Heart left ventricle (tissue), 16 donors: ENCODE results near the gene EFS. TPM values are rescaled to one million over a fixed set of nuclear protein-coding genes. Genes with fewer than 3 reads are reported as not detected.
"Not testable (repeated sequence)": the region's sequence is repeated elsewhere in the genome, so short reads cannot be mapped to it uniquely, and the experiment has no call there.

Source experiments
- ATAC-seq, 4 donors: fragments of 200-7000 bp; cut with Tn5 transposase; one replicate each; pipeline ENCODE4 v1.9.1; 2020 to 2022; ENCODE audit warnings: moderate library complexity in 4 of 4, mild to moderate bottlenecking in 3 of 4, moderate number of reproducible peaks in 1 of 4
- DNase-seq, 5 donors: peaks; one replicate each; pipeline ENCODE4 v3.0.0-alpha.2; 2020
- H3K27ac ChIP-seq, 12 donors: fragments of 200-600 bp; sonication (generic) in 4 of 12; one replicate each; pipeline versions ENCODE4 v1.5.0 to v1.8.0; 2016 to 2022; ENCODE audit warnings: mild to moderate bottlenecking in 2 of 12
- H3K27me3 ChIP-seq, 9 donors: fragments of 200-600 bp; sonication (generic) in 2 of 9; one replicate each; pipeline versions ENCODE4 v1.5.1 to v1.8.0; 2016 to 2022; ENCODE audit warnings: mild to moderate bottlenecking in 3 of 9
- H3K36me3 ChIP-seq, 9 donors: fragments of 200-600 bp; sonication (generic) in 2 of 9; one replicate each; pipeline versions ENCODE4 v1.5.0 to v1.8.0; 2018 to 2022; ENCODE audit warnings: mild to moderate bottlenecking in 2 of 9
- H3K4me1 ChIP-seq, 12 donors: fragments of 200-600 bp; sonication (generic) in 4 of 12; one replicate each; pipeline versions ENCODE4 v1.5.0 to v1.8.0; 2016 to 2022; ENCODE audit warnings: mild to moderate bottlenecking in 3 of 12
- H3K4me3 ChIP-seq, 12 donors: fragments of 200-600 bp; sonication (generic) in 4 of 12; one replicate each; pipeline versions ENCODE4 v1.5.0 to v1.8.0; 2017 to 2022; ENCODE audit warnings: mild to moderate bottlenecking in 9 of 12, moderate library complexity in 4 of 12
- H3K9me3 ChIP-seq, 12 donors: fragments of 200-600 bp; sonication (generic) in 4 of 12; one replicate each; pipeline versions ENCODE4 v1.5.0 to v1.8.0; 2016 to 2022; ENCODE audit warnings: mild to moderate bottlenecking in 1 of 12
- CTCF ChIP-seq, 12 donors: fragments of 200-600 bp; sonication (generic) in 4 of 12; IDR thresholded peaks; one replicate each; pipeline versions ENCODE4 v1.5.0 to v1.8.0; 2018 to 2022; ENCODE audit warnings: antibody characterized with exemption in 12 of 12, mild to moderate bottlenecking in 5 of 12
- POLR2A ChIP-seq, 2 donors: fragments of 450-650 bp; IDR thresholded peaks; one replicate each; pipeline ENCODE4 v1.6.1; 2017; ENCODE audit warnings: antibody characterized with exemption in 2 of 2, mild to moderate bottlenecking in 2 of 2, moderate library complexity in 2 of 2
- WGBS, 4 donors: extraction: QIAGEN DNeasy Blood & Tissue Kit in 2 of 4; methylation state at CpG; one replicate each; pipeline versions ENCODE4 v1.1.5 to v1.1.7; 2013 to 2018; 5-methylcytosine and 5-hydroxymethylcytosine counted together
- intact Hi-C, 10 donors: fragments of 100-400 bp; cut with DNase I; formaldehyde crosslinking; loops; one replicate each; pipeline versions ENCODE4 v1.11.1 to v1.14.2; 2022
- polyA plus RNA-seq, 2 donors: library from polyadenylated mRNA; stranded (reverse); fragments of 200-250 nt; gene quantifications; one replicate each; pipeline ENCODE4 v1.2.3, GENCODE V29; 2013
- total RNA-seq, 9 donors: library from RNA; depleted of rRNA in 2 of 9; stranded (reverse); fragments of >200 nt in 2 of 9; fragmentation: NEBNext Ultra II Directional in 3 of 9; extraction: Animal tissue kit (Norgen Biotek cat#: 25700) in 3 of 9; gene quantifications; one replicate each; pipeline versions ENCODE4 v1.1.0 to v1.2.4, GENCODE V29; 2016 to 2023
- donor health status: ischemic (EF 13 %, LVEDD 7.1; RV severe dilation, severe dysfunction).
- donor health status: healthy with polysubstance abuse.
- donor health status: DM: no; HTN: yes; CAD: no.
- donor health status: DM: no; HTN: no; CAD: no.
- donor health status: ischemic (EF 25% LVEDD 6.9; RV normal size, moderate dysfunction).
- donor health status: ischemic (EF 25% LVEDD 5.7; RV mildly dilated, moderate dysfunction).
- donor health status: healthy.
- donor health status: DM: yes; HTN: yes; CAD: no.
- donor health status: ischemic (EF 35%, LVEDD 5.7; RV mildly dilated, moderate dysfunction).
- donor health status: nonischemic (EF 11% LVEDD 7.7; RV severe dilation, severe dysfunction).
- donor health status: DM: yes; HTN: yes; CAD: no.
- donor health status: PGD.
- donor health status: ischemic (EF 29% LVEDD 5.4; RV normal size, mild dysfunction).
- donor health status: nonischemic (EF 23%, LVEDD 6.1; RV moderate dilation, normal function).

The EFS gene
- total and polyA plus RNA-seq, 11 donors, result 1.4 to 5.0 (median 2.3) TPM

- no peaks in the 10 kb centered on the region for H3K4me1 ChIP-seq
- no peaks in the 10 kb centered on the region for H3K9me3 ChIP-seq
- H3K27me3 ChIP-seq, result peaks cover 0 to 5% (median 0%) of the 10 kb centered on the region in 9 donors
- ATAC-seq, result no peak
- no peak for TF ChIP-seq POLR2A (IDR thresholded peaks at IDR 0.05)
- TF ChIP-seq CTCF (IDR thresholded peaks at IDR 0.05), result no peak
- intact Hi-C loops, result loop anchor here in 2 of 10 donors (10.0 kb wide), 2 partner anchors 56 to 124 kb away; no protein-coding TSS in a partner anchor
- 73 to 80% (median 78%) methylated on average over 7 to 8 of the region's 8 CpGs for WGBS, 4 donors
- peak overlapping the region in 1 of 12 donors; percentile 18 for H3K27ac ChIP-seq
- peak in 1 of 5 donors; percentile 10 for DNase-seq
- peaks cover 0 to 95% (median 58%) of the 10 kb centered on the region in 9 donors for H3K36me3 ChIP-seq
- H3K4me3 ChIP-seq, result no peak overlapping the region
Measured at GRCh38 chr14:23388996-23389395, 24.0 kb upstream of the EFS start.

GRCh38 chr14:23387916-23388882 is 23.2 kb upstream of the EFS start:
- TF ChIP-seq CTCF (IDR thresholded peaks at IDR 0.05) (no peak), POLR2A (IDR thresholded peaks at IDR 0.05) (no peak)
- intact Hi-C loops, result loop anchor here in 2 of 10 donors (10.0 kb wide), 2 partner anchors 57 to 123 kb away; no protein-coding TSS in a partner anchor
- peak in 3 of 4 donors; percentile 0 to 2 (median 2) for ATAC-seq
- 63 to 67% (median 65%) methylated on average over 26 of the region's 26 CpGs for WGBS, 4 donors
- peak in 2 of 5 donors; percentile 18 to 37 for DNase-seq
- Histone ChIP-seq H3K27me3 (peaks cover 0 to 5% (median 0%) of the 10 kb centered on the region in 9 donors), H3K27ac (peak overlapping the region in 1 of 12 donors; percentile 18), H3K36me3 (peaks cover 0 to 95% (median 61%) of the 10 kb centered on the region in 9 donors), H3K4me1 (no peaks in the 10 kb centered on the region), H3K4me3 (no peak overlapping the region), H3K9me3 (no peaks in the 10 kb centered on the region)

- intact Hi-C loops, result loop anchor here in 2 of 10 donors (10.0 kb wide), 2 partner anchors 58 to 122 kb away; no protein-coding TSS in a partner anchor
- Histone ChIP-seq H3K27ac (no peak overlapping the region), H3K27me3 (peaks cover 0 to 4% (median 0%) of the 10 kb centered on the region in 9 donors), H3K4me1 (no peaks in the 10 kb centered on the region), H3K4me3 (no peak overlapping the region), H3K9me3 (no peaks in the 10 kb centered on the region), H3K36me3 (peaks cover 0 to 95% (median 63%) of the 10 kb centered on the region in 9 donors)
- DNase-seq (no peak), ATAC-seq (no peak)
- 70 to 83% (median 75%) methylated on average over 1 of the region's 1 CpG for WGBS, 4 donors
- TF ChIP-seq CTCF (IDR thresholded peaks at IDR 0.05) (no peak), POLR2A (IDR thresholded peaks at IDR 0.05) (no peak)
Measured at GRCh38 chr14:23386999-23387398, 22.0 kb upstream of the EFS start.

GRCh38 chr14:23386266-23386657 is 21.3 kb upstream of the EFS start:
- DNase-seq, result not testable (repeated sequence)
- H3K36me3 ChIP-seq, result peaks cover 0 to 95% (median 64%) of the 10 kb centered on the region in 9 donors
- intact Hi-C loops, result loop anchor here in 2 of 10 donors (10.0 kb wide), 2 partner anchors 59 to 121 kb away; no protein-coding TSS in a partner anchor

More at GRCh38 chr14:23386266-23386657, 21.3 kb upstream of the EFS start:
- not testable (repeated sequence) for H3K9me3 ChIP-seq, ATAC-seq, H3K4me1 ChIP-seq, H3K27me3 ChIP-seq, H3K4me3 ChIP-seq, H3K27ac ChIP-seq
- WGBS, 4 donors, result 76 to 85% (median 79%) methylated on average over 17 of the region's 17 CpGs
